Measurements from ENCODE around the gene EPYC.

EPYC gene

DNA sequence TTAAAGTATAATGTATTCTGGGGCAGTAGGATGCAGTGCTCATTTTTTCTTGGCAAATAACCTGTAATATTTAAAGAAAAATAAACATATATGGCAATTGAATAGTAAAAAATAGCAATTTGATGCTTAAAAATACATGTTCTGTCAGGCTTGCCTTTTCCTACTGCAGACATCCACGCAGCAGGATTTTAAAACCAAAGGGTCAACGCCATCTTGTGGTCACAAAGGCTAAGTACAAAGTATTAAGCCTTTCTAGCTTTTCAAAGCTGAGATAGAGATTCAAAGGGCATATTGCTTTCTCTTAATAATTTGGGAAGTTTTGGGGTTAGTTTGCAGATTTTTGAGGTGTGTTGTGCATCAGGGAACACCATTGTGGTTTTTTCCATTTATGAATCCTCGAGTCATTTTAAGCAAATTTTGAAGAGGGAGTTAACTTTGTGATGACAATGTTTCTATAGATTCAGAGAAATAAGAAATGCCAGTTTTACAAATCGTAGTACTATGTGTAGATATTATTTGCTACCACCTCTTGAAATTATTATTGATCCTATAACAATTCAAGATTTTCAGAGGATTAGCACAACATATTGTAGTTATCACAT lies 45.1 kb downstream of the EPYC start:
- Histone ChIP-seq H3K27me3 (ENCODE audit: control insufficient read depth, insufficient read depth, low read length) (no peaks in the 10 kb centered on the region), H3K4me1 (ENCODE audit: control insufficient read depth, insufficient read depth, low read length) (no peaks in the 10 kb centered on the region), H3K27ac (ENCODE audit: low read length) (no peak overlapping the region), H3K9me3 (ENCODE audit: control insufficient read depth, insufficient read depth, low read length) (no peaks in the 10 kb centered on the region), H3K4me3 (ENCODE audit: low read length) (no peak overlapping the region), H3K36me3 (ENCODE audit: control insufficient read depth, insufficient read depth, low read length) (0 out of 2 replicates have a peak, but pooled peaks cover under 1% of the 10 kb centered on the region)
- no CpG with 5 or more reads among the region's 4 CpGs for WGBS (ENCODE audit: insufficient coverage, insufficient read length)
- no peak for DNase-seq (ENCODE audit: low read depth, low spot score)

DNA sequence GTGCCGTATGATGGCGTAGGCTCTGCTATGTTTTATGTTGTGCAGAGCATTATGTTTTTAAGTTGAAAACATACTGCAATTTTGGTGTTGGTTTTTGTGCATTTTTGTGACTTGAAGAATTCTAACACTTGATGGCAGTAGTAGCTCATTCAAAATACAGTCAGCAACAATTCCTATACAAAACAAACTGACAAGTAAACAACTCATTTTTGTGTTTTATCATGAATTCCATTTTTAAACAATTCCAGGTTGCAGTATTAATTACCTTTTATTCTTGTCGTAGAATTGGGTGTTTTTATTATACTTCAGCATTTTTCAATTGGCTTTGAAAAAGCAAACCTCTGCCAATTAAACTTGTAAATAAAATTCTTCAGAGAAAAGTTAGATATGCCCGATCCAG lies 45.7 kb downstream of the EPYC start:
- H3K27me3 ChIP-seq (ENCODE audit: control insufficient read depth, insufficient read depth, low read length) = no peaks in the 10 kb centered on the region
- H3K36me3 ChIP-seq (ENCODE audit: control insufficient read depth, insufficient read depth, low read length) = 0 out of 2 replicates have a peak, but pooled peaks cover 2% of the 10 kb centered on the region
- DNase-seq (ENCODE audit: low read depth, low spot score) = no peak
- no CpG with 5 or more reads among the region's 4 CpGs for WGBS (ENCODE audit: insufficient coverage, insufficient read length)
- no peaks in the 10 kb centered on the region for H3K4me1 ChIP-seq (ENCODE audit: control insufficient read depth, insufficient read depth, low read length)
- H3K27ac ChIP-seq (ENCODE audit: low read length) = no peak overlapping the region
- H3K4me3 ChIP-seq (ENCODE audit: low read length) = no peak overlapping the region
- H3K9me3 ChIP-seq (ENCODE audit: control insufficient read depth, insufficient read depth, low read length) = no peaks in the 10 kb centered on the region

DNA sequence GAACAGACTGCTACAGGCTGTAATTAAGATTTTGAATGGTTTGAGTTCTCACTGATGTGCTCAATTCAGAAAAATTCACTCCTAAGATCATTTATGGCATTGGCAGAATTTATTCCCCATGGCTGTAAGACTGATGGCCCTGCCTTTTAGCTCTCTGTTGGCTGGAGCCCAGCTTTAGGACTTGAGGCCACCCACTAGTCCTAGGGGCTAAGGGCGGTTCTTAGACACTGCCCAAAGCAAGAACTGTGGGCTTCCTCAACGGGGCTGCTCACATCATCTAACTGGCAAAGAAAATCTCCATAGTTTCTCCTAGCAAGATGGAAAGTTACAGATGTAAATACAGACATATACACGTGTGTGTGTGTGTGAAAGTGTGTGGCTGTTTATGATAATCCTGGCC lies 46.4 kb downstream of the EPYC start:
- H3K27me3 ChIP-seq (ENCODE audit: control insufficient read depth, insufficient read depth, low read length) = no peaks in the 10 kb centered on the region
- no peak overlapping the region for H3K27ac ChIP-seq (ENCODE audit: low read length)
- H3K36me3 ChIP-seq (ENCODE audit: control insufficient read depth, insufficient read depth, low read length) = 0 out of 2 replicates have a peak, but pooled peaks cover 2% of the 10 kb centered on the region
- H3K9me3 ChIP-seq (ENCODE audit: control insufficient read depth, insufficient read depth, low read length) = no peaks in the 10 kb centered on the region
- DNase-seq (ENCODE audit: low read depth, low spot score) = no peak
- no peak overlapping the region for H3K4me3 ChIP-seq (ENCODE audit: low read length)
- no peaks in the 10 kb centered on the region for H3K4me1 ChIP-seq (ENCODE audit: control insufficient read depth, insufficient read depth, low read length)
- WGBS (ENCODE audit: insufficient coverage, insufficient read length) = no CpG with 5 or more reads among the region's 3 CpGs

DNA sequence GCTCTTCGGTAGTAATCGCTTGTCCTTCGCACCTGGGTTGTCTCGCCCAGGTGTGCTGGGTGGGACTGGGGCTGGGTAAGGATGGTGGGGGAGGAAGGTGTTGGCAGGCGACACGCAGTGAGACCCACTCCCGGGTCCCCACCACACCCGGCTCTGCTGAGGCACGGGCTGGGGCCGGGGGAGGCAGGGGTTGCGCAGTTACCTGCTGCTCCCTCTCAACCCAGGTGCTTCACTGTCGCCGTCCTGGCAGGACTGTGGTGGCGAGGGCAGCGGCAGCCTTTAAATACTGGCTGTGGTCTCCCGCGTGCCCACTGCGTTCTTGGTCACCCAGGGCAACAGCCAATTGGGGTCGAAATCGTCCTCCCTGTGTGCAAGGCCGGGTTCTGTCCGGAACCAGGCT lies 49.9 kb downstream of the EPYC start, which contains the start of gene CCER1:
Gene CCER1 (minus strand): TSS at position 256 of the 400 bp plus-strand sequence. CDS start 434 bp downstream, outside the sequence.
- Histone ChIP-seq H3K27me3 (ENCODE audit: control insufficient read depth, insufficient read depth, low read length) (no peaks in the 10 kb centered on the region), H3K4me1 (ENCODE audit: control insufficient read depth, insufficient read depth, low read length) (no peaks in the 10 kb centered on the region), H3K27ac (ENCODE audit: low read length) (no peak within 1 kb of the TSS), H3K4me3 (ENCODE audit: low read length) (no peak within 1 kb of the TSS), H3K9me3 (ENCODE audit: control insufficient read depth, insufficient read depth, low read length) (no peaks in the 10 kb centered on the region), H3K36me3 (ENCODE audit: control insufficient read depth, insufficient read depth, low read length) (0 out of 2 replicates have a peak, but pooled peaks cover 2% of the 10 kb centered on the region)
- no peak for DNase-seq (ENCODE audit: low read depth, low spot score)
- WGBS (ENCODE audit: insufficient coverage, insufficient read length) = no CpG with 5 or more reads among the region's 22 CpGs

DNA sequence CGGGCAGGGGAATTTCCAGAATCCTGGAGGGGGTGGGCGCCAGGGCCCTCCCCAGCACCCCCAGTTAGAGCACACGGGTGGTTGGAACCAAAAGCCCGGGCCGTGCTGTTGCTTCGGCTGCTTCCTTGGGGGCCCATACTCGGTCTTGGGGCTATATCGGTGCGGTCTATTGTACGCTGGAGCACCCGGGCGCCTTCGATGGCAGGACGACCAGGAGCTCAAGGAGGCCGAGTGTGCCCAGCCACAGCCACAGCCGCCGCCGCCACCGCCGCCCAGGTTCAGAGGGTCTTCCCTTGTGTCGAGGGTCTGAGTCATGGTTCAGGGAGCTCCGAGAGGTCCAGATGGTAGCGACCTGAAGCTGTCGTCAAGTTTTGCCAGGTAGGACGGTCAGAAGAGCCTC lies 50.3 kb downstream of the EPYC start:
- no peaks in the 10 kb centered on the region for H3K4me1 ChIP-seq (ENCODE audit: control insufficient read depth, insufficient read depth, low read length)
- WGBS (ENCODE audit: insufficient coverage, insufficient read length) = no CpG with 5 or more reads among the region's 25 CpGs
- no peak overlapping the region for H3K4me3 ChIP-seq (ENCODE audit: low read length)
- no peak for DNase-seq (ENCODE audit: low read depth, low spot score)
- H3K36me3 ChIP-seq (ENCODE audit: control insufficient read depth, insufficient read depth, low read length) = 0 out of 2 replicates have a peak, but pooled peaks cover 2% of the 10 kb centered on the region
- H3K27ac ChIP-seq (ENCODE audit: low read length) = no peak overlapping the region
- no peaks in the 10 kb centered on the region for H3K9me3 ChIP-seq (ENCODE audit: control insufficient read depth, insufficient read depth, low read length)
- no peaks in the 10 kb centered on the region for H3K27me3 ChIP-seq (ENCODE audit: control insufficient read depth, insufficient read depth, low read length)

DNA sequence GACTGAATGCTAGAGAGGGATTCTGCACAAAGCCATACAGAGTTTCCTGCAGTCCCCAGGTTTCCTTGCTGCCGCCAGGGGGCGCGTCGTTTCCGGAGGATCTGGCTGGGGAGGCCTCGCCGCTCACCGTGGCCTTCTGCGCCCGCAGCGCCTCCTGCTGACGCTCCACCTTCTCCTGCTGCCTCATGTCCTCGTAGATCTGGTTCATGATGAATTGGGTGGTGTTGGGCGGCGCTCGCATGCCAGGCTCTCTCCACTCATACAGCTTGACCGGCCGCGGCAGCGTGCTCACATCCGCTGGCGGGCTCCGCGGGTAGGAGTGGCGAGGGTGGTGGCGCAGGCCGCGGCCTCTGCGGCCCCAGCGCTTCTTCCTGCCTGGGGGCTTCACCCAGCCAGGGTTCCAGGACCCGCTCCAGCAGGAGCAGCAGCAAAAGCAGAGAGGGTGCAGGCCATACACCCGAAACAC lies 50.8 kb downstream of the EPYC start:
- DNase-seq (ENCODE audit: low read depth, low spot score) = peak; percentile 74
- Histone ChIP-seq H3K4me1 (ENCODE audit: control insufficient read depth, insufficient read depth, low read length) (no peaks in the 10 kb centered on the region), H3K36me3 (ENCODE audit: control insufficient read depth, insufficient read depth, low read length) (0 out of 2 replicates have a peak, but pooled peaks cover 2% of the 10 kb centered on the region), H3K27me3 (ENCODE audit: control insufficient read depth, insufficient read depth, low read length) (no peaks in the 10 kb centered on the region), H3K27ac (ENCODE audit: low read length) (no peak overlapping the region), H3K9me3 (ENCODE audit: control insufficient read depth, insufficient read depth, low read length) (no peaks in the 10 kb centered on the region), H3K4me3 (ENCODE audit: low read length) (no peak overlapping the region)
- WGBS (ENCODE audit: insufficient coverage, insufficient read length) = no CpG with 5 or more reads among the region's 32 CpGs

DNA sequence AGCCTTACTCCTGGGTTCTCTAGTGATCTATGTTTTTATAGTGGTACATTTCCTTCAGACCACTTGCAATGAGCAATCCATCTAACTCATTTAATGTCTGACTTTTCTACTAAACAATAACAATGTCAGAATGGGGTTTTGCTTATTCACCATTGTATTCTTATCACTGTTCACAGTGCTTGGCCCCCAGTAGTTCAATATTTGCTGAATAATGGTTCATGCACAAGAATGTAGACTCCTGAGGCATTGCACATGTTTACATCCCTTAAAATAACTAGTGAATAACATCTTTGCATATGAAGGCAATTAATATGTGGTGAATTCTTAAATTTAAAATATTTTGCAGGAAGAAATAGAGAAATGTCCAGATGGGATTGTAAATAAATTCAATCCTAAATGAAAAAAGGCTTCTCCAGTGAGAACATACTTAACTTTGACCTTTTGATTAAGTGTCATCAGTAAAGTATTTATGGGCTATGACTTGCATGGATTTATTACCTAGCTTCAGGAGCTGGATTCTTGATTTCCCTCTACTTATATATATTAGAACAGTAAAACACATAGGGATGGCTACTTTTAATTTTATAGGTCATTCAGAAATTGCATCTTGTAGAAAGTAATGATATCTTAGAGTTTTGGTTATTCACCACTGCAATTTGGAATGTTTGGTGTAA lies 53.2 kb downstream of the EPYC start:
- DNase-seq (ENCODE audit: low read depth, low spot score) = no peak
- H3K27me3 ChIP-seq (ENCODE audit: control insufficient read depth, insufficient read depth, low read length) = no peaks in the 10 kb centered on the region
- H3K9me3 ChIP-seq (ENCODE audit: control insufficient read depth, insufficient read depth, low read length) = no peaks in the 10 kb centered on the region
- H3K4me1 ChIP-seq (ENCODE audit: control insufficient read depth, insufficient read depth, low read length) = no peaks in the 10 kb centered on the region
- H3K27ac ChIP-seq (ENCODE audit: low read length) = no peak overlapping the region
- no peak overlapping the region for H3K4me3 ChIP-seq (ENCODE audit: low read length)
- H3K36me3 ChIP-seq (ENCODE audit: control insufficient read depth, insufficient read depth, low read length) = 0 out of 2 replicates have a peak, but pooled peaks cover 2% of the 10 kb centered on the region

DNA sequence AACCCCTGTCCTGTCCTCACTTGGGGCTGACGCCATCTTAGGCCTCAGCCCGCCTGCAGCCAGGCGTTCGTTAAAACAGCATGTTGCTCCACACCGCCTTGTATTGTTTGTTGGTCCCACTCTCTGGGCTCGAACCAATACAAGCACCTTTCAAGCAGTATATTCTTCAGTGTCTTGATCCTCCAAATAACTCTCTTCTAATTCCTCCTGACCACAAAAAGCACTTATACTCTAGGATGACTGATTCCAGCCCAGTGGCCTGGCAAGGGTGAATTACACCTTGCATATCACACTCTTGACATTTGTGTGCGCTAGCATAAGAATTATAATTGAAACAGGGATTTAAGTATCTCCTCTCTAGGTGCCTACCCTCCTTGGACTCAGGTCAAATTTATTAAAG lies 56.9 kb downstream of the EPYC start:
- DNase-seq (ENCODE audit: low read depth, low spot score) = no peak
- Histone ChIP-seq H3K27ac (ENCODE audit: low read length) (no peak overlapping the region), H3K27me3 (ENCODE audit: control insufficient read depth, insufficient read depth, low read length) (no peaks in the 10 kb centered on the region), H3K36me3 (ENCODE audit: control insufficient read depth, insufficient read depth, low read length) (no peaks in the 10 kb centered on the region), H3K4me3 (ENCODE audit: low read length) (no peak overlapping the region), H3K4me1 (ENCODE audit: control insufficient read depth, insufficient read depth, low read length) (no peaks in the 10 kb centered on the region), H3K9me3 (ENCODE audit: control insufficient read depth, insufficient read depth, low read length) (no peaks in the 10 kb centered on the region)
- no CpG with 5 or more reads among the region's 7 CpGs for WGBS (ENCODE audit: insufficient coverage, insufficient read length)

DNA sequence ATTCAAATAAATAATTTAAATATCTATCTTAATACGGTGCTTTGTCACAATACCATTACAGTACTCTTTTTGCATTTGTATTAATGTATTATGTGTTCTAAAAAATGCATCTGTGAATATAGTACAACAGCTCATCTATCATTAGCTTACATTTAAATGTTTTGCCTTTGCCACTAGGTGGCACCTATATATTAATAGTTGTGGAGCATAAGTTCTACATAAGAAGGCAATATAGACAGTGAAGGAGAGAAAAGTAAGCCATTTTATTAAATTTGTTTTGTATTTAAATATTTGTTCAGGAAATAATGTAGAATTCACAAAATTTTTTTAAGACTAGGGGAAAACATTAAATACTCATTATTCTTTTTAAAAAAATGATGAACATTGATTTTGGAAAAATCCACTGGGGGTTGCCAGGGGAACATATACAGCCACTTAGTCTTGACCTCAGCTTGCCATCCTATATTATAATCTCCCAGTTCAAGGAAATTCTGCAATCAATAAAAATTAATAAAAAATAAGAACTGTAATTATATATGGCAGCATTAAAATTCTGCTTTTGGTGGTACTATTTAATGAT lies 59.6 kb downstream of the EPYC start:
- no peaks in the 10 kb centered on the region for H3K4me1 ChIP-seq (ENCODE audit: control insufficient read depth, insufficient read depth, low read length)
- no peak overlapping the region for H3K4me3 ChIP-seq (ENCODE audit: low read length)
- H3K9me3 ChIP-seq (ENCODE audit: control insufficient read depth, insufficient read depth, low read length) = no peaks in the 10 kb centered on the region
- DNase-seq (ENCODE audit: low read depth, low spot score) = no peak
- no CpG with 5 or more reads among the region's 1 CpG for WGBS (ENCODE audit: insufficient coverage, insufficient read length)
- H3K27ac ChIP-seq (ENCODE audit: low read length) = no peak overlapping the region
- no peaks in the 10 kb centered on the region for H3K27me3 ChIP-seq (ENCODE audit: control insufficient read depth, insufficient read depth, low read length)
- no peaks in the 10 kb centered on the region for H3K36me3 ChIP-seq (ENCODE audit: control insufficient read depth, insufficient read depth, low read length)

DNA sequence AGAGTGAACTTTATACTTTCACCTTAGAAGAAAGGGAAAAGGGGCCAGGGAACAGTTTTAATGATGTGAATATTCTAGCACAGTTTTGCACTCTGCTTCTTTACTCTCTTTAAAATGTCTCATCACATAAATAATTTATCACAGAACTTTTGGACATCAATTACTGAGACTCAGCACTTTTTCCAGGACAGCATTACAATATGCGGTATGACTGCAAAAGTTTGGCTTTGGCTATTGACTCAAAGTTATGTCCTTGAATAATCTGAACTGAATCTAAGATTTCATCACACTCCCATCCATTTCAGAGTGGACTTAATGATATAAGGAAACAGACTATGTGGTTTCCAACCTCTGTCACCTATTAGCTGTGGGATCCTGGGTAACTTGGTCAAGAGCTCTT lies 61.5 kb downstream of the EPYC start:
- no CpG with 5 or more reads among the region's 1 CpG for WGBS (ENCODE audit: insufficient coverage, insufficient read length)
- DNase-seq (ENCODE audit: low read depth, low spot score) = no peak
- H3K36me3 ChIP-seq (ENCODE audit: control insufficient read depth, insufficient read depth, low read length) = no peaks in the 10 kb centered on the region
- H3K9me3 ChIP-seq (ENCODE audit: control insufficient read depth, insufficient read depth, low read length) = no peaks in the 10 kb centered on the region
- no peak overlapping the region for H3K27ac ChIP-seq (ENCODE audit: low read length)
- H3K4me3 ChIP-seq (ENCODE audit: low read length) = no peak overlapping the region
- no peaks in the 10 kb centered on the region for H3K4me1 ChIP-seq (ENCODE audit: control insufficient read depth, insufficient read depth, low read length)
- no peaks in the 10 kb centered on the region for H3K27me3 ChIP-seq (ENCODE audit: control insufficient read depth, insufficient read depth, low read length)
